SH-SY5Y (cell line): ENCODE data around the gene TPSAB1.

Experiments
- GATA2 ChIP-seq: IDR thresholded peaks from 2 replicates; pipeline ENCODE4 v1.6.1; 2011; ENCODE audit warnings: mild to moderate bottlenecking, low read depth, low read length
- GATA3 ChIP-seq: IDR thresholded peaks from 2 replicates; pipeline ENCODE4 v1.6.1; 2011; ENCODE audit warnings: low read depth, mild to moderate bottlenecking, low read length, moderate library complexity

GRCh38 chr16:1216681-1217400 is 23.7 kb upstream of the TPSAB1 start:
- TF ChIP-seq GATA3 (no peak), GATA2 (no peak)
